ENCODE results near the gene WSB2. TPM values are rescaled to one million over a fixed set of nuclear protein-coding genes. Genes with fewer than 3 reads are reported as not detected.

The WSB2 gene
- total and polyA plus RNA-seq, 9 of the 15 experiments (the other 6 are each of a cell fraction or from before 2014, with no cell fraction given) = 31.4 to 77.6 (median 52.6) TPM

GRCh38 chr12:118061011-118061872 is at the start of gene WSB2 (continued):
- TF ChIP-seq ARID3B (CRISPR knock-in tag; IDR thresholded peaks at IDR 0.05; ENCODE audit: borderline replicate concordance) = no peak
- 0 out of 4 replicates have a peak, but pooled peaks of 1 of the 2 experiments have one; percentile 13 for TF ChIP-seq UBTF (IDR thresholded peaks at IDR 0.05; ENCODE audit: borderline replicate concordance in 1 of 2, low read depth in 2 of 2, low read length in 2 of 2)
- TF ChIP-seq SNIP1 (IDR thresholded peaks at IDR 0.05; ENCODE audit: low read depth) = no peak
- TF ChIP-seq NRF1 (conservative IDR thresholded peaks at IDR 0.05 in 1 of 2, IDR thresholded peaks at IDR 0.05 in 1 of 2) = no peak
- TF ChIP-seq POLR2G (IDR thresholded peaks at IDR 0.05; ENCODE audit: low read depth, low read length) = peak; percentile 62
- peak in 1 of 2 experiments; percentile 97; a peak in 2 of 4 replicates for TF ChIP-seq ZNF639 (CRISPR knock-in tag; conservative IDR thresholded peaks at IDR 0.05 in 1 of 2, IDR thresholded peaks at IDR 0.05 in 1 of 2)
- peak; percentile 92 for TF ChIP-seq ZBTB26 (CRISPR knock-in tag; IDR thresholded peaks at IDR 0.05)
- no peak for TF ChIP-seq NR2C2 (CRISPR knock-in tag; IDR thresholded peaks at IDR 0.05)
- peak; percentile 35 for TF ChIP-seq NR2C2 (tag; IDR thresholded peaks at IDR 0.05)
- 0 out of 2 replicates have a peak, but pooled peaks have one; percentile 32 for TF ChIP-seq SMARCA4 (IDR thresholded peaks at IDR 0.05)
- TF ChIP-seq ZNF609 (CRISPR knock-in tag; IDR thresholded peaks at IDR 0.05; ENCODE audit: borderline replicate concordance) = no peak
- TF ChIP-seq KLF10 (CRISPR knock-in tag; IDR thresholded peaks at IDR 0.05) = no peak
- TF ChIP-seq CC2D1A (IDR thresholded peaks at IDR 0.05) = 0 out of 2 replicates have a peak, but pooled peaks have one; percentile 26
- 0 out of 2 replicates have a peak, but pooled peaks have one; percentile 28 for TF ChIP-seq SRSF3 (IDR thresholded peaks at IDR 0.05; ENCODE audit: insufficient read depth, low read length)

Data from K562 (cell line).